ENCODE results near the gene CYSTM1.

DNA sequence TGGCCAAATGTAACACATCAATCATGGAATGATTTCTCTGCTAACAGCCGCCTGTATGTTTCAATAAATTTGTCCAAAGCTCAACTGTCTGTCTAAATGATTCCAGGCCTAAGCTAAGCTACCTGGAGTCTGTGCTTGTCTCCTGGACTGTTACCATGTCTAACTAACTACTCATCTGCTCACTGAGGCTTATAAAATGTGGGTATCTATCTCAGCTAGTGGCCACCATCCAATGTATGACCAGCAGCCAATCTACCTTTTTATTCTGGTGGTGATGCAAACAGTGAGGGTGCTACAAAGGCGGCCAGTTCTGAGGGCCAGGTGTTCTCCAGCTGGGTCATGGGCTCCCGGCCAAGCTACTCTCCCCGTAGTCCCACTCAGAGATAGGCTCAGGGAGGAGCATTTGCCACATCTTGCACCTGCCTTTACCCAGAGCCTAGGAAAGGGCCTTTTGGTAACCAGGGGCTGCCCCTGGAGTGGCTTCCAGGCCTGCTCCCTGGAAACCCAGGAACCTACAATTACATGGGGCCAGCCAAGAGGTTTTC is 68.8 kb downstream of the CYSTM1 start:
- TF ChIP-seq TEAD4 (IDR thresholded peaks at IDR 0.05; ENCODE audit: low read depth, low read length): no peak
- no peak for TF ChIP-seq GABPA (IDR thresholded peaks at IDR 0.05; ENCODE audit: borderline replicate concordance, insufficient read depth, low read length)
- no peak for TF ChIP-seq JUND (IDR thresholded peaks at IDR 0.05; ENCODE audit: low read length)
- no peak for TF ChIP-seq CHD2 (IDR thresholded peaks at IDR 0.05; ENCODE audit: low read length)
- TF ChIP-seq FOSL1 (IDR thresholded peaks at IDR 0.05; ENCODE audit: insufficient read depth, low read depth, low read length): no peak
- TF ChIP-seq POLR2AphosphoS5 (IDR thresholded peaks at IDR 0.05; ENCODE audit: low read depth, low read length): no peak; the same call in 1 of the 2 replicates
- TF ChIP-seq, protein P1, sequence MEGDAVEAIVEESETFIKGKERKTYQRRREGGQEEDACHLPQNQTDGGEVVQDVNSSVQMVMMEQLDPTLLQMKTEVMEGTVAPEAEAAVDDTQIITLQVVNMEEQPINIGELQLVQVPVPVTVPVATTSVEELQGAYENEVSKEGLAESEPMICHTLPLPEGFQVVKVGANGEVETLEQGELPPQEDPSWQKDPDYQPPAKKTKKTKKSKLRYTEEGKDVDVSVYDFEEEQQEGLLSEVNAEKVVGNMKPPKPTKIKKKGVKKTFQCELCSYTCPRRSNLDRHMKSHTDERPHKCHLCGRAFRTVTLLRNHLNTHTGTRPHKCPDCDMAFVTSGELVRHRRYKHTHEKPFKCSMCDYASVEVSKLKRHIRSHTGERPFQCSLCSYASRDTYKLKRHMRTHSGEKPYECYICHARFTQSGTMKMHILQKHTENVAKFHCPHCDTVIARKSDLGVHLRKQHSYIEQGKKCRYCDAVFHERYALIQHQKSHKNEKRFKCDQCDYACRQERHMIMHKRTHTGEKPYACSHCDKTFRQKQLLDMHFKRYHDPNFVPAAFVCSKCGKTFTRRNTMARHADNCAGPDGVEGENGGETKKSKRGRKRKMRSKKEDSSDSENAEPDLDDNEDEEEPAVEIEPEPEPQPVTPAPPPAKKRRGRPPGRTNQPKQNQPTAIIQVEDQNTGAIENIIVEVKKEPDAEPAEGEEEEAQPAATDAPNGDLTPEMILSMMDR (IDR thresholded peaks at IDR 0.05; ENCODE audit: control extremely low read depth in 1 of 3, insufficient read depth in 1 of 3, low read depth in 1 of 3, low read length in 3 of 3): no peak
- TF ChIP-seq POU5F1 (IDR thresholded peaks at IDR 0.05; ENCODE audit: low read depth, low read length): no peak

Data from H1 (cell line).